WERI-Rb-1 (cell line): ENCODE measurements around the gene TMEM253.
A peak's percentile ranks its signal among the peaks of the same experiment; 100 is the strongest.

Experiments
- DNase-seq: peaks from one replicate; pipeline ENCODE4 v3.0.0-alpha.2; 2020
- H3K27ac ChIP-seq: fragments of 250-450 bp; sonication (Bioruptor Pico); 2 replicates; pipeline ENCODE4 v1.5.1; 2020; ENCODE audit warnings: mild to moderate bottlenecking, moderate library complexity
- H3K27me3 ChIP-seq: fragments of 250-450 bp; sonication (Bioruptor Pico); 2 replicates; pipeline ENCODE4 v1.5.1; 2021; ENCODE audit warnings: mild to moderate bottlenecking, low read depth, moderate library complexity; ENCODE audit not compliant: insufficient read depth, severe bottlenecking
- H3K36me3 ChIP-seq: fragments of 250-450 bp; sonication (Bioruptor Pico); 2 replicates; pipeline ENCODE4 v1.5.1; 2020; ENCODE audit warnings: mild to moderate bottlenecking, moderate library complexity
- H3K4me3 ChIP-seq: 2 replicates; pipeline ENCODE4 v1.5.1; 2011; ENCODE audit warnings: low read depth, mild to moderate bottlenecking, control low read depth, low read length
- H3K9me3 ChIP-seq: fragments of 250-450 bp; sonication (Bioruptor Pico); 2 replicates; pipeline ENCODE4 v1.5.1; 2021; ENCODE audit warnings: mild to moderate bottlenecking, moderate library complexity; ENCODE audit not compliant: severe bottlenecking
- CTCF ChIP-seq: IDR thresholded peaks from 2 replicates; pipeline ENCODE4 v1.5.1; 2011; ENCODE audit warnings: low read depth, mild to moderate bottlenecking, control low read depth, inconsistent platforms, low read length

TMEM253 gene

GRCh38 chr14:21103411-21103709 lies 2.5 kb downstream of the TMEM253 start:
- Histone ChIP-seq H3K36me3 (no peaks in the 10 kb centered on the region), H3K27me3 (no peaks in the 10 kb centered on the region), H3K9me3 (no peaks in the 10 kb centered on the region), H3K27ac (peak overlapping the region; percentile 99), H3K4me3 (peak overlapping the region; percentile 85)
- DNase-seq, result no peak
- no peak for TF ChIP-seq CTCF

- H3K36me3 ChIP-seq, result no peaks in the 10 kb centered on the region
- H3K27me3 ChIP-seq, result no peaks in the 10 kb centered on the region
- H3K9me3 ChIP-seq, result no peaks in the 10 kb centered on the region
- peak overlapping the region; percentile 85 for H3K4me3 ChIP-seq
- DNase-seq, result peak; percentile 96
- TF ChIP-seq CTCF, result peak; percentile 80
- peak overlapping the region; percentile 99 for H3K27ac ChIP-seq
Measured at GRCh38 chr14:21103710-21104447, 3.0 kb downstream of the TMEM253 start.

GRCh38 chr14:21104448-21105060 lies 3.7 kb downstream of the TMEM253 start:
- peak; percentile 95 for TF ChIP-seq CTCF
- no peaks in the 10 kb centered on the region for H3K36me3 ChIP-seq
- no peaks in the 10 kb centered on the region for H3K27me3 ChIP-seq
- no peaks in the 10 kb centered on the region for H3K9me3 ChIP-seq
- DNase-seq, result peak; percentile 89
- H3K27ac ChIP-seq, result peak overlapping the region; percentile 99
- peak overlapping the region; percentile 85 for H3K4me3 ChIP-seq

GRCh38 chr14:21105095-21105494 lies 4.2 kb downstream of the TMEM253 start:
- H3K27me3 ChIP-seq, result no peaks in the 10 kb centered on the region
- peak overlapping the region; percentile 99 for H3K27ac ChIP-seq
- H3K9me3 ChIP-seq, result no peaks in the 10 kb centered on the region
- TF ChIP-seq CTCF, result no peak
- DNase-seq, result no peak
- H3K36me3 ChIP-seq, result no peaks in the 10 kb centered on the region
- peak overlapping the region; percentile 85; the same call in 1 of the 2 replicates for H3K4me3 ChIP-seq

GRCh38 chr14:21106176-21106497 lies 5.3 kb downstream of the TMEM253 start:
- Histone ChIP-seq H3K27me3 (no peaks in the 10 kb centered on the region), H3K27ac (peak overlapping the region; percentile 54), H3K9me3 (no peaks in the 10 kb centered on the region), H3K4me3 (peak overlapping the region; percentile 36), H3K36me3 (no peaks in the 10 kb centered on the region)
- TF ChIP-seq CTCF, result no peak
- no peak for DNase-seq
